ENCODE measurements around the gene ZNF827.

Gene ZNF827

DNA sequence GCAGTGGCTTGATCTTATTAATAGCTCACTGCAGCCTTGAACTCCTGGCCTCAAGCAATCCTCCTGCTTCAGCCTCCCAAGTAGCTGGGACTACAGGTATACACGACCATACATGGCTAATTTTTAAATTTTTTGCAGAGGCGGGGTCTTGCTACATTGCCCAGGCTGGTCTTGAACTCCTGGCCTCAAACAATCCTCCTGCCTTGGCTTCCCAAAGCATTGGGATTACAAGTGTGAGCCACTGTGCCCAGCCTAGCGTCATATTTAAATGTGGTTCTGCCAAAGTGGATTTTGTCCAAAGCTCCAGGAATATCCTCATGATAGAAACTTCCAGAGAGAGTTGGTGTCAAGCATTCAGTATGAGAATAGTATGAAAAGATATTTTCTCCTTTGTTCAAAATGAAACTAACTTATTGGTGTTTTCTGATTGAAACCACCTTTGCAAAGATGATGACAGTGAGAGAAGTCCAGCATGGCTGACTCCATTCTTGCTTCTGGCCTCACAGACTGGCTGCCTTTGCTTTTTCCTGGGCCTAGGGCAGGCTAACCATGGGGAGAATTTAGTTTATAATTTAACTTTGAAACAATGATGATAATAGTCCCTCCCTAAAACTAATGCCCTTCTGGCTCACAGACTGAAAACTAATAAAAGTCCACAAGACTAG lies 129.6 kb downstream of the ZNF827 start:
- FAIRE-seq (no peak), DNase-seq (ENCODE audit: insufficient read length, low spot score) (no peak)

DNA sequence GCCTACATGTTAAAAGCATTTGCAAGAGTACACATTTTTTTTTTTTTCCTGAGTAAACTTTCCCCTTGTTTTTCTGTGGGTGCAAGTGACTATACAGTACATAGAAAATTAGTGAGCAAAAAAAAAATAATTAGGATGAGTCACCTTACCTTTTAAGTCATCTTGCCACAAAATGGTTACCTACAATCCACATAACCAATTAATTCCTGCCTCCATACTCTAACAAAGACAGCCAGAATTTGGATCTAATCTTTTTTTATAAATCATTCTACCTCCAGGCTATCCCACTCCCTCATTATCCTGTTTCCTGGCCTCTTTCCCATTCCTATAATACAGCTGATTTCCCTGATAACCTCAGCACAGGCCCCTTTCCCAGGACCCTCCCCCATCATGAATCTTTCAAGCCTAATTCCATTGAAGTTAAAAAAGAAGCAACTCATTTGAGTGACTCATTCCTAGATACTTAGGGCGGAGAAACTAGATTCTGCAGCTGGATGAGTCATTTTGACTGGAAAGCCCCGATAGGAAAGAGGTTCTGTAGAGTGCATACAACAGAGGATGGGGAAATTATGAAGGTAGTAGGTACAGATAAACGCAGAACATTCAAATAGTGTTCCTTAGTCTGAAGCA lies 130.5 kb downstream of the ZNF827 start:
- DNase-seq (ENCODE audit: insufficient read length, low spot score) (no peak), FAIRE-seq (peak; percentile 78)

DNA sequence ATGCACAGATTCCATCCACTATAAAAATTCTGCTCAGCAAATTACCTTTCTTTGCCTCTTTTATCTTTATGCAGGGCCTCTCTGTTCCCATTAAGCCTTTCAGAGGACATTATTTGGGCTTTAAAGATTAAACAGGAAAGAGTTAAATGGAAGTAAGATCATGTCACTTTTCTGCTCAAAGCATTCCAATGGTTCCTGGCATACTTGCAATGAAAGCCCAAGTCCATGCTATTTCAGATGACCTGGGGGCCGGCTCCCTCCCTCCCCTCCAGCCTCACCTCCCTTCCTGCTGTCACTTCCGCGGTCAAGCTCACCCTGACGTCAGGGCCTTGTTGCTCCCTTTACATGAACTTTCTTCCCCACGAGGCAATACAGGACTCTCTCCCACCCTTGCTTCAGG lies 133.1 kb downstream of the ZNF827 start:
- FAIRE-seq = no peak
- DNase-seq (ENCODE audit: insufficient read length, low spot score) = no peak

DNA sequence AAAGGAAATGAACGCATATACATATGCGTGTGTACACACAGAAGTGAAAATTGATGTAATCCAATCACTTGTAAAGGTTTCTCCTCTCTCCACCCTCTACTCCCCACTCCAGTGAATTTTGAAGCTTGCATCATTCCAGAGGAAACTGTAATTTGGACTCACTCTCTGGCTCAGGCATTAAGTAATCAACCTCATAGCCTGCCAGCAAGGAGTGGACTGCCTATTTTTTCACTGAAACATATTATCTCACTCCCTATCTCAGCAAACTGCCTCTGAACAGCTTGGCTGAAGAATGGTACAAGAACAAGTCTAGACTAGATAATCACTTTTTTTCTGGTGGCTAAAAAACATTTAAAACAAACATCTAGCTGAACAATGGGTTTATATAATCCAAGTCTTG lies 134.5 kb downstream of the ZNF827 start:
- FAIRE-seq (no peak), DNase-seq (ENCODE audit: insufficient read length, low spot score) (no peak)

DNA sequence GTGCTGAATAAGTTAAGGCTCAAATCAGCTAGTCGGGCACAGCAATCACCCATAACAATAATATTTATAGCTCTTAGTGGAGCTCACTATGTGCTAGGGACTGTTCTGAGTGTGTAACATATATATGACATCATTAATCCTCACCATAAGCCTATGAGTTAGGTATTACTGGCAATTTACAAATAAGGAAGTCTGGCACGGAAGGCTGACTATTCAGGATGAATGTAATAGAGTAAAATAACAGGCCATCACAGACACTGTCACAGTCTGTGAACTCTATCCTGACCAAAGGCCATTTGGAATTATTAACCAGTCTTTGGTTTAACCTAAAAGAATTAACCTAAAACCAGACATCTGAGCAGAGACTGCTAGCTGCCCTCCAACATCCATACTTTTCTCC lies 139.4 kb downstream of the ZNF827 start:
- FAIRE-seq (peak; percentile 42), DNase-seq (ENCODE audit: insufficient read length, low spot score) (no peak)

DNA sequence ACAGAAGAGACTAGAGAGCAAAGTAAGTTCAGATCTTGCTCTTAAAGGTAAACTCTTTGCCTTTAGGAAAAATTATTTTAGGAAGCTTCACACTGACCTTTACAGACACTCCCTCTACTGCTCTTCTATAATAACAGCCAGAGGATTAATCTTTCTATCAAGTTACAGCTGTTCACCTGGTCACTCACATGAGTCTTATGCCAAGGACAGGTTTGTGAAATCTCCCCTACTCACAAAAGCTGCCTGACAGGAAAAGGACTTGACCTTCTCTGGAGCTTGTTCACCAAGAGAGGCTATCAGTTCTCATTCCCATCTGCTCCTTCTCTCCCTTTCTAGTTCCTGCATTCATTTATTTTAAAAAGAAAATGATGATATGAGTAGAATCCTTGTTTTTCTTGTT lies 141.3 kb downstream of the ZNF827 start:
- no peak for FAIRE-seq
- no peak for DNase-seq (ENCODE audit: insufficient read length, low spot score)

DNA sequence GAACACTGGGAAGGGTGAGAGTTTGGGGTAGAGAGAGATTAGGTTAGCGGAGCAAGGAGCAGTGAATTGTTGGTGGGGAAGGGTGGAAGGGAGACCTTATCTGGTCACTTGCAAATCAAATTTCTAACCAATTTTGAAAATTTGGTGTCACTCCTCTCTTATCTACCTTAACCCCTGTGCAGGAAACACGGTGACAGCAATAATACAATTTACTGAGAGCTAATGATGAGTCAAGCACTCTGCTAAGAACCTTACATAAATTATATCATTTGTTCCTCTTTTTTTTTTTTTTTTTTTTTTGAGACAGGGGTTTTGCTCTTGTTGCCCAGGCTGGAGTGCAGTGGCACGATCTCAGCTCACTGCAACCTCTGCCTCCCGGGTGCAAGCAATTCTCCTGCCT lies 142.3 kb downstream of the ZNF827 start:
- no peak for FAIRE-seq

DNA sequence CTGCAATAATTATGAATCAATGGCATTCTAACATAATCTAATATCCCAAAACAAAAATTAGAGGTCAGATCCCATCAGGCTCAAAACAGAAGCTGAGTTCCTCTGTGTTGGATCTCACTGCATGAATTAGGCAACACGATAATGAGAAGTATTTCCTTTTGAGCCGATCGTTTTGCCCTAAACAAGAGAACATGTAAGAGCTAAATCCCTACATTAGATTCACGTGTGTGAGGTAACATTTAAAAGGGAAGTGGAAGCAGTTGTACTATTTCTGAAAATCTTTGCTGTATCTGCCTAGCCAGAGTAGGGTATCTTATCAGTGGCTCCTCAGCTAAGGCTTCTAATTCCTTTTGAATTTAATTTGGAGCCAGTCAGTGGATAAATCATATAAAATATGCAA lies 143.1 kb downstream of the ZNF827 start:
- no peak for FAIRE-seq
- DNase-seq (ENCODE audit: insufficient read length, low spot score) = no peak

More for the DNA sequence above, 142.3 kb downstream of the ZNF827 start:
- DNase-seq (ENCODE audit: insufficient read length, low spot score) = no peak

DNA sequence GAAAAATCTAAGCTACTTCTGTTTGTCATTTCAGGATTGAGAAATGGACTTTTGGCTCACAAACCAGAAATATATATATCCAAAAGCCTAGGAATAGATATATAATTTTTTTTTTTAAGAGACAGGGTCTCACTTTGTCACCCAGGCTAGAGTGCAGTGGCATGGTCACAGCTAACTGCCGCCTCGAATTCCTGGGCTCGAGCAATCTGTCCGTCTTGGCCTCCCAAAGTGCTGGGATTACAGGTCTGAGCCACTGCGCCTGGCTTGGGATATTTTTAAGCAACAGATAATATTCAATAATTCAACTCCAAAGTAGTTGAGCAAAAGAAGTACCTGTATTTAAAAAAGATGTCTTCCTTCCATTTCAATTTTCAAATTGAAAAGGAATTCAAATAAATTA lies 146.2 kb downstream of the ZNF827 start:
- FAIRE-seq = no peak
- DNase-seq (ENCODE audit: insufficient read length, low spot score) = no peak

DNA sequence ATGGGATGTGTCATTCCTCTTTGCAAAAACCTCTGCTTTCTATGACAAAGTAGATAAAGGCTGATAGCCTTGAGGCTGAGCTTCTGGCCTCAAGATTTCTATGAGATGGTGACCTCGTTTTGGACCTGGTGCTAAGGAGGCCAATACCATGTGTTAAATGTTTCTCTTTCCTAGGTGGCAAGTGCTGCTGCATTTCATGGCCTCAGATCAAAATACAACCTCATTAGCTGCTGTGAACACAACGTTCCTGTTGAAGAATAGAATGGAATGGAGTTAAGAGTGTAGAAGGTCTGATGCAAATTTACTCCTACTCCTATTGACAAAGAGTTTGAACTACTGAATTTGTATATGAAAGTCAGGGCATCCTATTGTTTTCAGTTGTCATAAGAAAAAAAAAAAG lies 146.6 kb downstream of the ZNF827 start:
- DNase-seq (ENCODE audit: insufficient read length, low spot score) = no peak
- no peak for FAIRE-seq

DNA sequence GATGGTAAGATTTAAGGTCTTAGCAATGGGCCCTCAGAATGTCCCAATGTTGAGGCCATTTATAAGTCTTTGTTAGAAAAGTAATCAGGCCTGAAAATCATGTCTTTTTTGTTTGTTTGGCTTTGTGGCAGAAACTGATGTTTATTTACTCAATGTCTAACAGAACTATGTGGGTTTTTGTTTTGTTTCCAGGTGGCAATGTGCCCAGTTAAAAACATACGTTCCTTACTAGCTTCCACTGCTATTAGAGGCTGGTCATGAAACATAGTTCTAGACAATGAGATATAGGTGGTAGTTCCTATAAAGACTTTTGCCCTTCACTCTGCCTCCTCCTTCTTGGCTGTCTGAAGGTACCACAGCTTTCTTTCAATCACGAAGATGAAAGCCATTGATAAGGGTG lies 149.9 kb downstream of the ZNF827 start:
- FAIRE-seq (no peak), DNase-seq (ENCODE audit: insufficient read length, low spot score) (no peak)

DNA sequence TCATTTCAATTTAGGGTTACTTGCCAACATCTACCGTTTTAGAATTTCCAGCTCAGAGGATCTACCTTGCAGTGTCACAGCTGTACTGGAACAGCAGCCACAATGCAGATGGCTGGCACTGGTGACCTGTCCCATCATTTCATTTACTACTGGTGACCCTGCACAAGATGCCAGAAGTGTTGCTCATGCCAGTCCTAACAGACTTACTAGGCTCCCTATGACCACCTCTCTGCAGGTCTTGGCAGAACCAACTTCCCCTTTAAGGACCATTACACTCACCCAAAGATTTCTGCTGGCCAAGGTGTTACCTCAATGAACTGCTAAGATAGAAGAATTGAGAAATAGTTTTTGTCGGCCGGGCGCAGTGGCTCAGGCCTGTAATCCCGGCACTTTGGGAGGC lies 151.8 kb downstream of the ZNF827 start:
- DNase-seq (ENCODE audit: insufficient read length, low spot score) = no peak
- FAIRE-seq = no peak

DNA sequence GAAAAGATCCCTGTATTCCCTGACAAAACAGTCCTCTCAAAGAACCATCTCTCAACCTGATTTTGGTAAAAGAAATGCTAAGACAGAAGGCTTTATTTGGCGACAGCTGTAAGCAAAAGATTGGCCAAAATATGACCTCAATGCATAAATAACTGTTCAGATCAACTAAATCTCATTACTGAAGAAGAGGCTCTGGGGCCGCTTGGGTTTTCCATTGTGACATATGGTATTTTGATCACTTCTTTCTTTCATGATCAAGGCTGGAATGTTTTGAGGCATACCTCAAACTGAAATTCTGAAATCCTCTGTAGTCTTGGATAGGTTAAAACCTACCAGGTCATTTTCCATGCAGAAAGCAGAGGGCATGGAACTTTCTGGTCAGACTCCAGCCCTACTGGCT lies 152.4 kb downstream of the ZNF827 start:
- FAIRE-seq (no peak), DNase-seq (ENCODE audit: insufficient read length, low spot score) (no peak)

DNA sequence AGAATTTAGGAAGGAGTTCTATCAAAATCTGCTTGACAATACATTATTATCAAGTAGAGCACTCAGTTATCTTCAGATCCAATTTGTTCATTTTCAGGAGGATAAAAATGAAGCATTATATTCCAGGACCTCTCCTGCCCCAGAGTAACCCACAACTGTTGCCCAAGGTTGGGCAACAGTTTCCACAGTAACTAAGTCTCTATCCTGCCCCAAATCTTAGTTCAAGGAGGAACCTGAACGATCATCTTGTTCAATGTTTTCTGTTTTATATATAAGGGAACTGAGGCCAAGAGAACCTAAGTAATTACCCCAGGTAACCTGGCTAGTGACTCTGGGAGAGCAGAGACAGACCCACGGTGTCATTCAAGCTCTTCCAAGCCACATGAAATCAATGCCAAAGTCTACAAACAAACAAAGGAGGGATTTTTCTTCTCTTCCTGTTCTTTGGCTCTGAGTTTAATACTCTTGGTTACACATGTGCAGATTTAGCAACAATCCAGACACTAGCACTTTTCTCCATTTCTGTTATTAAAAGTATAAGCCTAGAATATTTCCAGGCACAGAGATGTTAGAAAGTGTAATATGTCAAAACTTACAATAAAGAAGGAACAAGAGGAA lies 153.1 kb downstream of the ZNF827 start:
- FAIRE-seq (no peak), DNase-seq (ENCODE audit: insufficient read length, low spot score) (no peak)

DNA sequence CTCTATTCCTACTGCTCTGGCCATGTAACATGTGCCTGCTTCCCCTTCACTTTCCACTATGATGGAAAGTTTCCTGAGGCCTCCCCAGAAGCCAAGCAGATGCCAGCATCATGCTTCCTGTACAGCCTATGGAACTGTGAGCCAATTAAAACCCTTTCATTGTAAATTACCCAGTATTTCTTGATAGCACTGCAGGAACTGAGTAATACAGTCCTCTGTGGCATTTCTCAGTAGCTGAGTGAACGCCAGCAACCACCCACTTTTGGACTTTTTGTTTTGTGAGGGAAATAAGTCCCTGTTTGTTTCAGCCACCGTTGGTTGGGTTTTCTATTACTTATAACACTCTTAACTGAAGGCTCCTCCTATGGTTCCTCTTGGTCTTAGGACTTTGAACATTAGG lies 154.6 kb downstream of the ZNF827 start:
- no peak for FAIRE-seq

DNA sequence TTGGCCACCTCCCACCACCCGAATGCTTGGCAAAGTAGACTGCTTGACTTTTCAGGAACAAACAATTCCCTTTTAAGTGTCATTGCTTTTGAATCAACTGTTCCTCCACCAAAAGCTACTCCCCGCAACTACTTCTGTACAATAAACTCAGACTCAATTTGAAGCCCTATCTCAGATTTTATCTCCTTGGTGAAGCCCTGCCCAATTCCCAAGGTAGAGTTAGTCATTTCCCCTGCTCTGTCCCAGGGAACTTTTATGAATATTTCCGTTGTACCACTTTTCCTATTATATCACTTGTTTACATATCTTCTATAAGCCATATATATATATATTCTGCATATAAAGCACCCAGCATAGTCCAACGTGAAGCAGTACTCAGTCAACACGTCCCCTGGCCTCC lies 155.9 kb downstream of the ZNF827 start:
- FAIRE-seq = no peak

More for the DNA sequence above, 154.6 kb downstream of the ZNF827 start:
- DNase-seq (ENCODE audit: insufficient read length, low spot score) = no peak

DNA sequence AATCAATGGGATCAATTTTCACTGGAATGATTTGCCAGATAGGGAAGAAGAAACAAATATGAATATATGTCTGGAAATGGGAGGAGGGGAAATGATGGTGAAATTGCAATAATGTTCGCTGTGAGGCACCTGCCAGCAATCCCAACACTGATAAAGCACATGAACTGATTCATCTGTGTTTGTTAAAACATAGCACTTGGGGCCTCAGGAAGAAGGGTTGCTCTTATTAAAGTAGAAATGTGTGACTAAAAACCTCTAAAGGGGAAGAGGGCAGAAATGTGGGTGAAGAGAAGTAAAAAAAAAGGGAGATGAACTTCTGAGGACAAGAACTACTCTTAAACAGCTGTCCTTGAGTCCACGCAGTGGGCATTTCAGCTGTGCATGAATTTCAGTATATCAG lies 157.3 kb downstream of the ZNF827 start:
- FAIRE-seq (no peak), DNase-seq (ENCODE audit: insufficient read length, low spot score) (no peak)

More for the DNA sequence above, 155.9 kb downstream of the ZNF827 start:
- DNase-seq (ENCODE audit: insufficient read length, low spot score) = no peak

DNA sequence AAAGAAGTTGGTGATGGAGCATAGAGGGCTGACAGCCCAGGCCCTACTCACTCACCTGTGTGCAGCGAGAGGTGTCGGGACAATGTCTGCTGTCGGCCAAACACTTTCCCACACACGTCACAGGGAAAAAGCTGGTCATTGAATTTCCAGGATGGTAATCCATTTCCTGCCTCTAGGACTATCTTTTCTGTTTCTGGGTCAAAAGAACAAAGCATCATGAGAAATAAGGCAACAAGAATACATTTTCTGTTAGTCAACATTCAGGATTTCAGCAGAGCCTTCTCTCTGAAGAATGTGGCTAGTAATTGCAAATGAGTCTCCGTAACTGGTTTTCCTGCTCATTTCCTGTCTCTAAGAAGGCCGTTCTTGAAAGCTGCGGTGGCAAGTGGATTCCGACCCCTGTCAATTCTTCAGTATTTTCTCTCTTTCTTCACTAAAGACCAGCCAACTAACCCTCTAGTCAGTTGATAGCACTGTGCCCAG lies 159.3 kb downstream of the ZNF827 start:
- FAIRE-seq (no peak), DNase-seq (ENCODE audit: insufficient read length, low spot score) (no peak)

DNA sequence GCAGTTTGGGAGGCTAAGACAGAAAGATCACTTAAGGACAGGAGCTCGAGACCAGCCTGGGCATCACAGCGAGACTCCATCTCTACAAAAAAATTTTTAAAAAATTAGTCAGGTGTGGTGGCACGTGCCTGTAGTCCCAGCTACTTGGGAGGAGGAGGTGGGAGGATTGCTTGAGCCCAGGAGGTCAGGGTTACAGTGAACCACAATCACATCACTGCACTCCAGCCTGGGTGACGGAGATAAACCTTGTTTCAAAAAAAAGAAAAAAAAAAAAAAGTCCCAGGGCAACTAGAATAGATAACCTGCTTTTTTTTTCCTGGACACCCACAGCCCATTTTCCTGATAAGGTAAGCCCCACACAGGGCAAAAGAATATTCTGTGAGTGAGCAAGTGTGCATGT lies 162.4 kb downstream of the ZNF827 start:
- DNase-seq (ENCODE audit: insufficient read length, low spot score) = no peak
- no peak for FAIRE-seq

DNA sequence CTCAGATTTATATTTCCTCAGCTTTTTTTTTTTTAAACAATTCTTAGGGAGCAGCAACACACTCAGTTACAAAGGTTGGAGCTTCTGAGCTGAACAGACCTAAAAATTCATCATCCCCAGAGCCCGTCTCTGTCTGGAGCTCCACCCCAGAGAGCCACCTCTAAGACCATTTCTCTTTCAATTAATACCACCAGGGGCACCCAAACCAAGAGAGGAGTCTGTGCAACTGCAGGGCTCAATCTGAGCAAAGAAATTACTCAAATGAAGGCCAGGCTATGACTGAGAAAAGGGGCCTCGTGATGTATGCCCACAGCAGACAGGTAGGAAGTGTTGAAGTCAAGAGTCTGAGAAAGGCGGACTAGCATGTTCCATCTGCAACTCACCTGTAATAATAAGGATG lies 163.2 kb downstream of the ZNF827 start:
- DNase-seq (ENCODE audit: insufficient read length, low spot score) (no peak), FAIRE-seq (no peak)

DNA sequence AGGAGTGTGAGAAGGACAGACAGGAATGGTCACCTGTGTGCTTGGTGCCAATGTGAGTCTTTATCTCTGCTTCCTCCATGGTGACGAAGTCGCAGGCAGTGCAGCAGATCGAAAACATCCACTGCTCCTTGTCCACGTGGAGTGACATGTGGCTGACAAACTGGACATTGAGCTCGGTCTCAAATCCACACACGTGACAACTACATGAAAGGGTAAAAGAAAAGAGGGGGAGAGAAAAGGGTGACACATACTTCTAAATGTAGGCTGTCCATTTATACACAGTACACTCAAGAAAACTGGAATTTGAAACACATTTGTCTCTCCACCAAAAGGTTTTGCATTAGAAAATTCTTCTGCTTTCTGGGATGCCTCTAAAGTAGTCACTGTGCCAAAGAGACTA lies 164.2 kb downstream of the ZNF827 start:
- no peak for FAIRE-seq
- no peak for DNase-seq (ENCODE audit: insufficient read length, low spot score)

DNA sequence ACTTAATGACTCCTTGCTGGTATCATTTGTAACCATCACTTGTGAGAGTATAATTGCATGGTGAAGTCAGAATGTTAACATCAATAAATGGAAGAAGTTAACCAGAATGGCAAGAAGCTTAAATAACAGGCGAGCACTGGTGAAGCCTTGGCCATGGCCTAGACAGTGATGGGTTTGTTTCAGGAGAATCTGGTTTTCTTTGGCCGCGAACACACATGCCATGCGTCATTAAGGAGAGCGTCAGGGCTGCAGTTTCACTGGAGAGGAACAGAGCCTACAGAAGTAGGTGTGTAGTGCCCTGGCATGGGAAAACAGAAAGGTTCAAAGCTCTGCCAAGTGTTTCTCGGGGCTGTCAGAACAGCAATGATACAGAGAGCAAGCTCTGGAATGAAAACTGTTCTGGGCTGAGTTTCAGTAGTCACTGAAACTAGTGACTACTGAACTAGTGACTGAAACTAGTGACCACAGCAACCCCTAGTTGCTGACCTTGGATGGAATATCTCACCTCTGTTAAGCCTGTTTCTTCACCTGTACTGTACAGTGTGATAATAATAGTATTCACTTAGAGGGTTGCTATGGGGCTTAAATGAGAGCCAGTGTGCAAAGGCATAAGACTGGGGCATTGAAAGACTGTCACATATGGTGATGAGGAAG lies 164.9 kb downstream of the ZNF827 start:
- DNase-seq (ENCODE audit: insufficient read length, low spot score) (peak; percentile 18), FAIRE-seq (peak; percentile 93)

All from GM19239 (cell line).